ENCODE measurements around the gene OTOP3.

OTOP3 gene

GRCh38 chr17:74941128-74941725 lies 5.5 kb downstream of the OTOP3 start:
- DNase-seq (ENCODE audit: low read depth) = no peak

GRCh38 chr17:74943808-74944522 lies 8.3 kb downstream of the OTOP3 start:
- no peak for DNase-seq (ENCODE audit: low read depth)

GRCh38 chr17:74945543-74945942 lies 9.8 kb downstream of the OTOP3 start:
- no peak for DNase-seq (ENCODE audit: low read depth)

- no peak for DNase-seq (ENCODE audit: low read depth)
These were observed 10.9 kb downstream of the OTOP3 start for GRCh38 chr17:74946641-74947040.

GRCh38 chr17:74947041-74947754 lies 11.5 kb downstream of the OTOP3 start:
- no peak for DNase-seq (ENCODE audit: low read depth)

GRCh38 chr17:74949455-74950115 lies 13.9 kb downstream of the OTOP3 start:
- DNase-seq (ENCODE audit: low read depth) = no peak

GRCh38 chr17:74950207-74950606 lies 14.5 kb downstream of the OTOP3 start:
- DNase-seq (ENCODE audit: low read depth) = no peak

GRCh38 chr17:74951065-74951464 lies 15.4 kb downstream of the OTOP3 start:
- DNase-seq (ENCODE audit: low read depth) = no peak

- no peak for DNase-seq (ENCODE audit: low read depth)
These were observed 16.2 kb downstream of the OTOP3 start for GRCh38 chr17:74951680-74952421.

GRCh38 chr17:74952431-74953133 lies 16.9 kb downstream of the OTOP3 start:
- no peak for DNase-seq (ENCODE audit: low read depth)

- DNase-seq (ENCODE audit: low read depth) = no peak
These were observed 17.5 kb downstream of the OTOP3 start for GRCh38 chr17:74953134-74953687.

- DNase-seq (ENCODE audit: low read depth) = no peak
These were observed 18.4 kb downstream of the OTOP3 start for GRCh38 chr17:74954115-74954514.

GRCh38 chr17:74954665-74955421 lies 19.1 kb downstream of the OTOP3 start:
- no peak for DNase-seq (ENCODE audit: low read depth)

GRCh38 chr17:74956093-74956492 lies 20.4 kb downstream of the OTOP3 start:
- no peak for DNase-seq (ENCODE audit: low read depth)

GRCh38 chr17:74957935-74958740 lies 22.4 kb downstream of the OTOP3 start:
- peak; percentile 58 for DNase-seq (ENCODE audit: low read depth)

- DNase-seq (ENCODE audit: low read depth) = no peak
These were observed 24.3 kb downstream of the OTOP3 start for GRCh38 chr17:74959826-74960515.

- no peak for DNase-seq (ENCODE audit: low read depth)
These were observed 25.1 kb downstream of the OTOP3 start for GRCh38 chr17:74960570-74961342.
